ENCODE data around the gene GADD45B.

DNA sequence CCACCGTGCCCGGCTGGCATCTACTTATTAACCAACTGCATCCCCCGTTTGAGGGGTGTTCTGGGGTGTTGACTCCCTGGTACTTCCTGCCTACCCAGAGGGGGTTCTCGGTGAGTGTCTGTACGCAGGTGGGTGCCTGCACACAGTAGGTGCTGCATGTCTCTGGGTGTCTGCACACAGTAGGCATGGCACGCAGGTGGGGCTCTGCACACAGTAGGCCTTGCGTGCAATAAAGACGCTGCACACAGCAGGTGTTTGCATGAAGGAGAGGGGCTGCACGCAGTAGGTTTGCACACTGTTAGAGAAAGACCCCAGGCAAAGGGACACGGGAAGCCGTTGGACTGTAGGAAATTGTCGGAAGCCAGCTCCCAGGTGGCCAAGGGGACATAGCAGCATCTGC lies 11.2 kb downstream of the GADD45B start:
- TF ChIP-seq, protein P1, sequence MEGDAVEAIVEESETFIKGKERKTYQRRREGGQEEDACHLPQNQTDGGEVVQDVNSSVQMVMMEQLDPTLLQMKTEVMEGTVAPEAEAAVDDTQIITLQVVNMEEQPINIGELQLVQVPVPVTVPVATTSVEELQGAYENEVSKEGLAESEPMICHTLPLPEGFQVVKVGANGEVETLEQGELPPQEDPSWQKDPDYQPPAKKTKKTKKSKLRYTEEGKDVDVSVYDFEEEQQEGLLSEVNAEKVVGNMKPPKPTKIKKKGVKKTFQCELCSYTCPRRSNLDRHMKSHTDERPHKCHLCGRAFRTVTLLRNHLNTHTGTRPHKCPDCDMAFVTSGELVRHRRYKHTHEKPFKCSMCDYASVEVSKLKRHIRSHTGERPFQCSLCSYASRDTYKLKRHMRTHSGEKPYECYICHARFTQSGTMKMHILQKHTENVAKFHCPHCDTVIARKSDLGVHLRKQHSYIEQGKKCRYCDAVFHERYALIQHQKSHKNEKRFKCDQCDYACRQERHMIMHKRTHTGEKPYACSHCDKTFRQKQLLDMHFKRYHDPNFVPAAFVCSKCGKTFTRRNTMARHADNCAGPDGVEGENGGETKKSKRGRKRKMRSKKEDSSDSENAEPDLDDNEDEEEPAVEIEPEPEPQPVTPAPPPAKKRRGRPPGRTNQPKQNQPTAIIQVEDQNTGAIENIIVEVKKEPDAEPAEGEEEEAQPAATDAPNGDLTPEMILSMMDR (conservative IDR thresholded peaks at IDR 0.05 in 1 of 2, IDR thresholded peaks at IDR 0.05 in 1 of 2; ENCODE audit: low read depth in 1 of 2, low read length in 2 of 2) = no peak
- TF ChIP-seq EZH2 (IDR thresholded peaks at IDR 0.05; ENCODE audit: low read length, missing control alignments) = no peak

All from fibroblast of lung (primary cell).